HepG2 (cell line): ENCODE measurements around the gene UBE2G2. TPM values are rescaled to one million over a fixed set of nuclear protein-coding genes. Genes with fewer than 3 reads are reported as not detected.

ENCODE experiments used
- DMAP1 ChIP-seq: IDR thresholded peaks from 2 replicates; pipeline ENCODE4 v1.6.1; 2016
- MIER3 ChIP-seq: IDR thresholded peaks from 2 replicates; pipeline ENCODE4 v1.6.1; 2016; ENCODE audit warnings: missing compliant biosample characterization, borderline replicate concordance
- THYN1 ChIP-seq: sonication (generic); formaldehyde crosslinking; IDR thresholded peaks from 2 replicates; pipeline ENCODE4 v1.8.1; 2023; ENCODE audit warnings: low read depth, mild to moderate bottlenecking, moderate library complexity, missing genetic modification reagents, borderline replicate concordance
- polyA plus RNA-seq, 8 experiments: library from polyadenylated mRNA; depleted of rRNA in 3 of 8; stranded (reverse) in 7 of 8; unstranded in 1 of 8; fragments of >200 nt; fragmentation: Illumina TruSeq in 4 of 8; extraction: Trizol in 4 of 8; gene quantifications; 2 replicates each; pipeline versions ENCODE4 v1.2.1 to v1.2.3, GENCODE V29; 2011 to 2016; ENCODE audit warnings: low read depth in 4 of 8, missing spikeins in 1 of 8, mixed read lengths in 1 of 8; ENCODE audit not compliant: insufficient read depth in 1 of 8
- total RNA-seq, 5 experiments: library from RNA; depleted of rRNA; stranded (reverse); fragments of >200 nt; fragmentation: Illumina TruSeq; extraction: Trizol; gene quantifications; 2 replicates each; pipeline ENCODE4 v1.2.3, GENCODE V29; 2016; ENCODE audit warnings: low read depth in 1 of 5
- TF ChIP-seq, protein P1 (sequence below): sonication (generic); formaldehyde crosslinking; IDR thresholded peaks from 2 replicates; pipeline ENCODE4 v1.5.0; 2020; ENCODE audit warnings: mild to moderate bottlenecking, missing genetic modification reagents, borderline replicate concordance
- TF ChIP-seq, protein P2 (sequence below): IDR thresholded peaks from 2 replicates; pipeline ENCODE4 v1.6.1; 2012; ENCODE audit warnings: low read length, improper control_type of control experiment
- TF ChIP-seq, protein P3 (sequence below): IDR thresholded peaks from 2 replicates; pipeline ENCODE4 v1.6.1; 2012; ENCODE audit warnings: inconsistent platforms
- TF ChIP-seq, protein P4 (sequence below): sonication (generic); formaldehyde crosslinking; IDR thresholded peaks from 2 replicates; pipeline ENCODE4 v1.5.1; 2020; ENCODE audit warnings: mild to moderate bottlenecking, missing genetic modification reagents, moderate library complexity

The UBE2G2 gene
- total and polyA plus RNA-seq, 2 of the 13 experiments (the other 11 are each of a cell fraction or from before 2014, with no cell fraction given) = 55.4 to 92.0 TPM

DNA sequence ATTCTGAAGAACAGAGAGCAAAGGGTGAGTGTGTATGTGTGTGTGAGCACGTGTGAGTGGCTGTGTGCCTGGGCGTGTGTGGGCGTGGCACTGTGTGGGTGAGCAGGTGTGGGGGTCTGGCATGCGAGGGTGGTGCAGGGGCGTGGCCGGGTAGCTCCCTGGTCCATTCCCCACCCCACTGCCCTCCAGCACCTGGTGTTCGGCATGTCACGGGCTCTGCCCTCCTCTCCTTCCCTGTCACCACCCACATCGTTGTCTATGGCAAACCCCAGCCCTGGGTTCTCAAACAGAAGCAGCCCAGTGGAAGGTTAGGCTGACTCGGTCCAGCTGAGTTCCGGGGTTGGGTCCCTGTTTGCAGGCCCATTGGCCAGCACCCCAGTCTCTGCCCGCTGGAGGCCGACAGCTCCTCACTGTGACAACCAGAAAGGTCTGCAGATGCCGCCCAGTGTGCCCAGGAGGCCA lies 39.8 kb downstream of the UBE2G2 start (continued):
- TF ChIP-seq, protein P1, sequence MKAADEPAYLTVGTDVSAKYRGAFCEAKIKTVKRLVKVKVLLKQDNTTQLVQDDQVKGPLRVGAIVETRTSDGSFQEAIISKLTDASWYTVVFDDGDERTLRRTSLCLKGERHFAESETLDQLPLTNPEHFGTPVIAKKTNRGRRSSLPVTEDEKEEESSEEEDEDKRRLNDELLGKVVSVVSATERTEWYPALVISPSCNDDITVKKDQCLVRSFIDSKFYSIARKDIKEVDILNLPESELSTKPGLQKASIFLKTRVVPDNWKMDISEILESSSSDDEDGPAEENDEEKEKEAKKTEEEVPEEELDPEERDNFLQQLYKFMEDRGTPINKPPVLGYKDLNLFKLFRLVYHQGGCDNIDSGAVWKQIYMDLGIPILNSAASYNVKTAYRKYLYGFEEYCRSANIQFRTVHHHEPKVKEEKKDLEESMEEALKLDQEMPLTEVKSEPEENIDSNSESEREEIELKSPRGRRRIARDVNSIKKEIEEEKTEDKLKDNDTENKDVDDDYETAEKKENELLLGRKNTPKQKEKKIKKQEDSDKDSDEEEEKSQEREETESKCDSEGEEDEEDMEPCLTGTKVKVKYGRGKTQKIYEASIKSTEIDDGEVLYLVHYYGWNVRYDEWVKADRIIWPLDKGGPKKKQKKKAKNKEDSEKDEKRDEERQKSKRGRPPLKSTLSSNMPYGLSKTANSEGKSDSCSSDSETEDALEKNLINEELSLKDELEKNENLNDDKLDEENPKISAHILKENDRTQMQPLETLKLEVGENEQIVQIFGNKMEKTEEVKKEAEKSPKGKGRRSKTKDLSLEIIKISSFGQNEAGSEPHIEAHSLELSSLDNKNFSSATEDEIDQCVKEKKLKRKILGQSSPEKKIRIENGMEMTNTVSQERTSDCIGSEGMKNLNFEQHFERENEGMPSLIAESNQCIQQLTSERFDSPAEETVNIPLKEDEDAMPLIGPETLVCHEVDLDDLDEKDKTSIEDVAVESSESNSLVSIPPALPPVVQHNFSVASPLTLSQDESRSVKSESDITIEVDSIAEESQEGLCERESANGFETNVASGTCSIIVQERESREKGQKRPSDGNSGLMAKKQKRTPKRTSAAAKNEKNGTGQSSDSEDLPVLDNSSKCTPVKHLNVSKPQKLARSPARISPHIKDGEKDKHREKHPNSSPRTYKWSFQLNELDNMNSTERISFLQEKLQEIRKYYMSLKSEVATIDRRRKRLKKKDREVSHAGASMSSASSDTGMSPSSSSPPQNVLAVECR (CRISPR knock-in tag) = 0 out of 2 replicates have a peak, but pooled peaks have one; percentile 4
- TF ChIP-seq, protein P2, sequence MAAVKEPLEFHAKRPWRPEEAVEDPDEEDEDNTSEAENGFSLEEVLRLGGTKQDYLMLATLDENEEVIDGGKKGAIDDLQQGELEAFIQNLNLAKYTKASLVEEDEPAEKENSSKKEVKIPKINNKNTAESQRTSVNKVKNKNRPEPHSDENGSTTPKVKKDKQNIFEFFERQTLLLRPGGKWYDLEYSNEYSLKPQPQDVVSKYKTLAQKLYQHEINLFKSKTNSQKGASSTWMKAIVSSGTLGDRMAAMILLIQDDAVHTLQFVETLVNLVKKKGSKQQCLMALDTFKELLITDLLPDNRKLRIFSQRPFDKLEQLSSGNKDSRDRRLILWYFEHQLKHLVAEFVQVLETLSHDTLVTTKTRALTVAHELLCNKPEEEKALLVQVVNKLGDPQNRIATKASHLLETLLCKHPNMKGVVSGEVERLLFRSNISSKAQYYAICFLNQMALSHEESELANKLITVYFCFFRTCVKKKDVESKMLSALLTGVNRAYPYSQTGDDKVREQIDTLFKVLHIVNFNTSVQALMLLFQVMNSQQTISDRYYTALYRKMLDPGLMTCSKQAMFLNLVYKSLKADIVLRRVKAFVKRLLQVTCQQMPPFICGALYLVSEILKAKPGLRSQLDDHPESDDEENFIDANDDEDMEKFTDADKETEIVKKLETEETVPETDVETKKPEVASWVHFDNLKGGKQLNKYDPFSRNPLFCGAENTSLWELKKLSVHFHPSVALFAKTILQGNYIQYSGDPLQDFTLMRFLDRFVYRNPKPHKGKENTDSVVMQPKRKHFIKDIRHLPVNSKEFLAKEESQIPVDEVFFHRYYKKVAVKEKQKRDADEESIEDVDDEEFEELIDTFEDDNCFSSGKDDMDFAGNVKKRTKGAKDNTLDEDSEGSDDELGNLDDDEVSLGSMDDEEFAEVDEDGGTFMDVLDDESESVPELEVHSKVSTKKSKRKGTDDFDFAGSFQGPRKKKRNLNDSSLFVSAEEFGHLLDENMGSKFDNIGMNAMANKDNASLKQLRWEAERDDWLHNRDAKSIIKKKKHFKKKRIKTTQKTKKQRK = no peak
- TF ChIP-seq, protein P3, sequence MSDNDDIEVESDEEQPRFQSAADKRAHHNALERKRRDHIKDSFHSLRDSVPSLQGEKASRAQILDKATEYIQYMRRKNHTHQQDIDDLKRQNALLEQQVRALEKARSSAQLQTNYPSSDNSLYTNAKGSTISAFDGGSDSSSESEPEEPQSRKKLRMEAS = 0 out of 2 replicates have a peak, but pooled peaks have one; percentile 31
- TF ChIP-seq MIER3 (CRISPR knock-in tag) = no peak
- no peak for TF ChIP-seq THYN1 (CRISPR knock-in tag)
- TF ChIP-seq DMAP1 = no peak
- TF ChIP-seq, protein P4, sequence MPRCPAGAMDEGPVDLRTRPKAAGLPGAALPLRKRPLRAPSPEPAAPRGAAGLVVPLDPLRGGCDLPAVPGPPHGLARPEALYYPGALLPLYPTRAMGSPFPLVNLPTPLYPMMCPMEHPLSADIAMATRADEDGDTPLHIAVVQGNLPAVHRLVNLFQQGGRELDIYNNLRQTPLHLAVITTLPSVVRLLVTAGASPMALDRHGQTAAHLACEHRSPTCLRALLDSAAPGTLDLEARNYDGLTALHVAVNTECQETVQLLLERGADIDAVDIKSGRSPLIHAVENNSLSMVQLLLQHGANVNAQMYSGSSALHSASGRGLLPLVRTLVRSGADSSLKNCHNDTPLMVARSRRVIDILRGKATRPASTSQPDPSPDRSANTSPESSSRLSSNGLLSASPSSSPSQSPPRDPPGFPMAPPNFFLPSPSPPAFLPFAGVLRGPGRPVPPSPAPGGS (CRISPR knock-in tag) = no peak
